ENCODE measurements around the gene CCDC85C. TPM values are rescaled to one million over a fixed set of nuclear protein-coding genes. Genes with fewer than 3 reads are reported as not detected.

CCDC85C gene
- total RNA-seq, 1 donor from 2014 or later, result 4.4 TPM

DNA sequence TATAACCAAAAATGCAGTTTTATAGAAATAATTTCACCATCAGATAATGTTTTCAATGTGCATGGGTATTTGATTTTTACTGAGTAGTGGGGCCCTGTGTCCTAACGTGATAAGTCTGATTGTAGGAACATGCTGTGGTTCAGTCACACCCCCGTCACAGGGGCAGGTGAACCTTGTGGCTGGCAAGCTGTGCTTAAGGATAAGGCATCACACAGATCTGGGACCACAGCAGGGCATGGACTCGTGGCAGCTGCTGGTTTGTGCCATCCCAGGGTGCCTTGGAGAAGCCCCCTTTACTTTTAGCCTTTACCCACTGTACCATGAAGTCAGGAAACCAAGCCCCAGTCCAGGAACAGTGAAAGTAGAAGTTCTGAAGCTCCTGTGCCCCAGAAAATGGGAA lies 106.1 kb downstream of the CCDC85C start:
- Mint-ChIP-seq H3K9me3 (ENCODE audit: unreplicated experiment) (no peaks in the 10 kb centered on the region), H3K27me3 (ENCODE audit: unreplicated experiment) (no peaks in the 10 kb centered on the region), H3K36me3 (ENCODE audit: unreplicated experiment) (peaks cover 55% of the 10 kb centered on the region), H3K4me3 (ENCODE audit: unreplicated experiment) (no peak overlapping the region), H3K27ac (ENCODE audit: unreplicated experiment) (no peak overlapping the region), H3K4me1 (ENCODE audit: unreplicated experiment) (no peaks in the 10 kb centered on the region)
- DNase-seq (ENCODE audit: extremely low spot score, unreplicated experiment), result no peak
- TF ChIP-seq, protein P1, sequence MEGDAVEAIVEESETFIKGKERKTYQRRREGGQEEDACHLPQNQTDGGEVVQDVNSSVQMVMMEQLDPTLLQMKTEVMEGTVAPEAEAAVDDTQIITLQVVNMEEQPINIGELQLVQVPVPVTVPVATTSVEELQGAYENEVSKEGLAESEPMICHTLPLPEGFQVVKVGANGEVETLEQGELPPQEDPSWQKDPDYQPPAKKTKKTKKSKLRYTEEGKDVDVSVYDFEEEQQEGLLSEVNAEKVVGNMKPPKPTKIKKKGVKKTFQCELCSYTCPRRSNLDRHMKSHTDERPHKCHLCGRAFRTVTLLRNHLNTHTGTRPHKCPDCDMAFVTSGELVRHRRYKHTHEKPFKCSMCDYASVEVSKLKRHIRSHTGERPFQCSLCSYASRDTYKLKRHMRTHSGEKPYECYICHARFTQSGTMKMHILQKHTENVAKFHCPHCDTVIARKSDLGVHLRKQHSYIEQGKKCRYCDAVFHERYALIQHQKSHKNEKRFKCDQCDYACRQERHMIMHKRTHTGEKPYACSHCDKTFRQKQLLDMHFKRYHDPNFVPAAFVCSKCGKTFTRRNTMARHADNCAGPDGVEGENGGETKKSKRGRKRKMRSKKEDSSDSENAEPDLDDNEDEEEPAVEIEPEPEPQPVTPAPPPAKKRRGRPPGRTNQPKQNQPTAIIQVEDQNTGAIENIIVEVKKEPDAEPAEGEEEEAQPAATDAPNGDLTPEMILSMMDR (IDR thresholded peaks at IDR 0.05), result no peak

DNA sequence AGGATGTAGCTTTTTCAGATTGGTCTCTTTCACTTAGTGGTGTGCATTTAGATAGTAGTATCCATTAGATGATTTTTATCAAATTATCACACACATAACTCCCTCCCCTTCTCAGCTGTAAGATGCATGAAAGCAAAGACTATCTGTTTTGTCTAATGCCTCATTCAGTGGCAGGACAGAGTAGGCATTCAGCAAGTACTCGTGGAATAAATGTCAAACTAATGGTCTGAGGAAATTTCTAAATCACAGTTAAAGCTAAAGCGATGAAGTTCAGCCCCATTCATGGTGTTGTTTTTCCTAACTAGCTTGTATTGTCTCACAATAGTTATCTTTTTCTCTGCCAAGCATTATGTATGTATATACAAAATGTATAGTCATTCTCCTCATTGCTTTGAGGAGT lies 106.7 kb downstream of the CCDC85C start:
- Mint-ChIP-seq H3K9me3 (ENCODE audit: unreplicated experiment) (no peaks in the 10 kb centered on the region), H3K4me1 (ENCODE audit: unreplicated experiment) (no peaks in the 10 kb centered on the region), H3K27ac (ENCODE audit: unreplicated experiment) (no peak overlapping the region), H3K36me3 (ENCODE audit: unreplicated experiment) (peaks cover 54% of the 10 kb centered on the region), H3K4me3 (ENCODE audit: unreplicated experiment) (no peak overlapping the region), H3K27me3 (ENCODE audit: unreplicated experiment) (no peaks in the 10 kb centered on the region)
- TF ChIP-seq, protein P1 (IDR thresholded peaks at IDR 0.05), result no peak
- DNase-seq (ENCODE audit: extremely low spot score, unreplicated experiment), result no peak

DNA sequence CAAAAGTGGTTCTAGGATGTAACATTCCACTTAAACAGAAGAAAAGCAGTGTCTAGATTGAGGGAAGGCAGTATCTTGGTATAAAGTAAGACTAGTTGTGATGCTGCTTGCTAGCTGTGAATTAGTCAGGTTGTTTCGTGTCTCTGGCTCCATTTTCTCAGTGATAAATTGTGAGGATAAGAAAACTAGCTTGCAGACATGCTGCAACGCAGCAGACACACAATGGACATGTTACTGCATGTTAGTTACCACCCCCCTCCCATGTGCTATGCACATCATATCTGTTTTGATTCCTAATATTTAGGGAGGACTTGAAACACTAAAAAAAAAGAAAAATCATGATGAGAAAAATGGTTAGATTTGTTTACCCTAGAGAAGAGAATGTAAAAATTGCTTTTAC lies 119.9 kb downstream of the CCDC85C start:
- no peak for DNase-seq (ENCODE audit: extremely low spot score, unreplicated experiment)
- Mint-ChIP-seq H3K9me3 (ENCODE audit: unreplicated experiment) (no peaks in the 10 kb centered on the region), H3K4me3 (ENCODE audit: unreplicated experiment) (no peak overlapping the region), H3K27me3 (ENCODE audit: unreplicated experiment) (no peaks in the 10 kb centered on the region), H3K4me1 (ENCODE audit: unreplicated experiment) (peaks cover 33% of the 10 kb centered on the region), H3K27ac (ENCODE audit: unreplicated experiment) (no peak overlapping the region), H3K36me3 (ENCODE audit: unreplicated experiment) (no peaks in the 10 kb centered on the region)
- TF ChIP-seq, protein P1 (IDR thresholded peaks at IDR 0.05), result no peak

DNA sequence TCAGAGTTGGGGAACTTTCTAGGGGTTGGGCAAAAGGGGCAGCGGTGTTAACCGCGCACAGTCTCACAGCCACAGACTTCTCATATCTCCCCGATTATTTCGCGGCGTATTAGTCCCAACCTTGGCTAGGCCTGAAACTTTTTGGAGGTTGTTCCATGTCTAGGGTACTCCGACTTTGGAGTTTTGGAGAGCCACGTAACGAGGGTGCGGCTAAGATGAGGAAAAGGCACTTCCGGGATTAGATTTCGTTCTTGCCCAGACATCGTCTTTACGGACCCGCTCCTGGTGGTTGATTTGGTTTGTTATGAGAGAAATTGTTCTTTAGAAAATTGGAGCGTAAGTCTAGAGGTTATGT lies 122.3 kb downstream of the CCDC85C start:
- H3K36me3 Mint-ChIP-seq (ENCODE audit: unreplicated experiment), result no peaks in the 10 kb centered on the region
- H3K27ac Mint-ChIP-seq (ENCODE audit: unreplicated experiment), result peak overlapping the region; percentile 98
- no peaks in the 10 kb centered on the region for H3K9me3 Mint-ChIP-seq (ENCODE audit: unreplicated experiment)
- peak overlapping the region; percentile 95 for H3K4me3 Mint-ChIP-seq (ENCODE audit: unreplicated experiment)
- H3K4me1 Mint-ChIP-seq (ENCODE audit: unreplicated experiment), result peaks cover 46% of the 10 kb centered on the region
- TF ChIP-seq, protein P1 (IDR thresholded peaks at IDR 0.05), result no peak
- DNase-seq (ENCODE audit: extremely low spot score, unreplicated experiment), result no peak
- no peaks in the 10 kb centered on the region for H3K27me3 Mint-ChIP-seq (ENCODE audit: unreplicated experiment)

DNA sequence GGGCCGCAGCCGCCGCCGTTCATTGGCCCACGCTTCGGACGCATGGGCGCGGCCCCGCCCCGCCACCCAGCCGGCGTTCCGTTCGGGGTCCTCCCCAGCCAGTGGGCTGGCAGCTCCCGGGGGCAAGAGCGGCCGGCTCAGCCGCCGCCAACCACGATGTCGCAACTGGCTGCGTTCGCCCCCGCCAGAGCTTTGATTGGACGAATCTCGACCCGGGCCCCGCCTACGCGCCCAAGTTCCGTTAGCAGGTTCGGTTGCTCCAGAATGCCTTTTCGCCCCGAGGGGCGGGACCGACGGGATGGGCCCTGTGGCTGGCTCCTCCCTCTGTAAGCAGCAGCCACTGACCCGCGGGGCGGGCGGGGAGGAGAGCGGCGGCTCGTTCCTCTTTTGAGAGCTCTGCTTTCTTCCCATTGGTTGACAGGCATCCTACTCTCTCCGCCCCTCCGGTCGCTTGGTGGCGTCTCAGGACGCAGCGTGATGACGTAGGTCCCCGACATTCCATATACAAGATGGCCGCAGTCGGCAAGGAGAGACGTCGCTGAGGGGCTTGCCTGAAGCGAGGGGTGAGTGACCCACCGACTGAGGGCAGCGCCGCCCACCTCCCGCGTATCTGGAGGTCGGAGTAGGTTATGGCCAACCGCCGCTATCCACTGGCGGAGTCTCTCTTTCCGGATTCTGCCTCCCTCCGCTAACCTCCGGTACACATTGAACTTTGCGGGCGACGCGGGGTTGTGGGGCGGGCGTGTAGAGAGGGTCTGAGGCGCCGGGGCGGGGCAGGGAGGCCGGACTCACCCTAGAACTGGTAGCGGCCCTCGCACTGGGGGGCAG lies 122.9 kb downstream of the CCDC85C start, which contains the start of gene CCNK:
CCNK (plus strand) TSS at position 493 of the 828 bp plus-strand sequence. CDS start 11,269 bp downstream, outside the sequence.
- TF ChIP-seq, protein P1 (IDR thresholded peaks at IDR 0.05), result no peak
- Mint-ChIP-seq H3K4me1 (ENCODE audit: unreplicated experiment) (peaks cover 44% of the 10 kb centered on the region), H3K9me3 (ENCODE audit: unreplicated experiment) (no peaks in the 10 kb centered on the region), H3K27me3 (ENCODE audit: unreplicated experiment) (no peaks in the 10 kb centered on the region), H3K36me3 (ENCODE audit: unreplicated experiment) (no peaks in the 10 kb centered on the region), H3K4me3 (ENCODE audit: unreplicated experiment) (peak within 1 kb of the TSS; percentile 95), H3K27ac (ENCODE audit: unreplicated experiment) (peak within 1 kb of the TSS; percentile 98)
- DNase-seq (ENCODE audit: extremely low spot score, unreplicated experiment), result peak; percentile 100
